Superior temporal gyrus (tissue), 1 donor: Measurements from ENCODE around the gene GABRB3.

Source experiments
- DNase-seq: peaks from one replicate; pipeline ENCODE4 v3.0.0-alpha.2; 2016; ENCODE audit errors: extremely low spot score

GABRB3 gene

DNA sequence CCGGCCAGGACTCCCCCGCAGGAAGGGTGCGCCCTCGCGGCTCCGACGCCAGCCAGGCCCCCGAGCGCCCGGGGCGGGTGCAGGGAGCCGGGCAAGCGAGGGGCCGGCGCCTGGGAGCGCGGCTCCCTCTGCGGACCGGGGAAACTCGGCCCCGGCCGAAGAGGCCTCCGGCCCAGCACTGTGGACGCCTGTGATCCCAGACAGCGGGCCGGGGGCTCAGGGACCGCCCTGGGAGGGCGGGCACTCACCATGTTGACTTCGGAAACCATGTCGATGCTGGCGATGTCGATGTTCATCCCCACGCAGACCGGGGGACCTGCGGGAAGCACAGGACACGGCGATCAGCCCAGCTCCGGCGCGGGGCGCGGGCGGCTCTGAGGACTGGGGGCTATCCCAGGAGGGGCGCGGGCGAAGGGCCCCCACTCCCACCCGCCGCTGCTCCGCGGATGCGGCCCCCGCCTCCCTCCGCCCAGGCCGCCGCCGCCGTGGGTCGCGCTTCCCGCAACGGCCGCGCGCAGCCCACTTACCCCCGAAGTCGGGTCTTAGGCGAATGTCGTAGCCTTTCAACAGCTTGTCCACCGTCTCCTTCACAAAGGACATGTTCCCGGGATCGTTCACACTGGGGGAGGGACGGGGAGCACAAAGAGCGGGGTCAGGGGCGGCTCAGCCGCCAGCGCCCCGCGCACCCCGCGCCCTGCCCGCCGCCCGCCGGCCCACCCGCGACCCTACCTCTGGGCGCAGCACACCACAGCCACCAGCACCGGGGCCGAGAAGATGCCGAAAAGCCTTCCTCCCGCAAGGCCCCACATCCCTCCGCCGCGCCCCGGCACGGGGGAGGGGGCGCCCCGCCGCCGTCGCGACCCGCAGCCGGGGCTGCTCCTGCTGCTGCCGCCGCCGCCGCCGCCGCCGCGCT is at the start of gene GABRB3:
GABRB3 (minus strand) TSS at position 913 of the 913 bp plus-strand sequence.
- no peak for DNase-seq

DNA sequence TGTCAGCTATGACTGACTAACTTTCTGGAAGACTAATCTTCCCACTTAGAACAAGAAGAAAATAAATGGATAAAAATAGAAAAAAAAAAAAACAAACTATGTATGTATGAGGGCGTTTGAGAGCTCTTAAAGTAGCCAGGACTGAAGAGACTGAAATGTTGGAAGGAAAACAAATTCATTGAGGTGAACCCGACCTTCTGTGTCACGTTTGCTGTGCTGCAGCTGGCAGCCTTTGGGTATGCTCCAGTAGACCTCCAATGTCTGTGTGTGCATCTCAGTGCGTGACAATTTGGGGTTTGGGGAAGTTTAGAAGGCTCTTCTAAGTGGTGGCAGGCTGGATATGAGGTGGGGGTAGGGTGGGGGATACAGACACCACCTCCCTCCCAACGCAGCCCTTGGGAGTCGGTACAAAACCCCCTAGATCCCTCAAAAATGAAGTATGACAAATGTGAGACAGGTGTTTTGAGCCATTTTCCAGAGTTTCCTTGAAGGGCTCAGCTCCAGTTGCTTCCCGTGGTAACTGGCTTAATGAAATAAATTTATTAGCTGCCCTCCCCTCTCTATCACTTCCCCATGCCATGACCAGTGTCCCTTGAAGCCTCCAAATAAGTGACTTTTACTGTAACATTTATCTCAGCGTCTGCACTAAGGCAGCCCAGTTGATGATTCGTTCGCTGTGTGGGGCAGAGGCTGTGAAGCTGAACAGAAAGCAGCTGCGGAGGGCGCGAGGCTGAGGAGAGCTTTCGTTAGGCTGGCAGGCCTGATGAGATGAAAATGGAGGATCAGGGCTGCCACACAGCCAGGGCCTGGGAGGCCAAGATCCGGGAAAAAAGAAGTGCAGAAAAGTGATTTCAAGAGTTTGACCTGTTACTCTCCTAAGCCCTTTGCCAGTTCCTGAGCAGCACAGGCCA is 34.9 kb upstream of the GABRB3 start:
- DNase-seq: no peak

- DNase-seq: no peak
Measured at GRCh38 chr15:26806574-26806973, 33.7 kb upstream of the GABRB3 start.

DNA sequence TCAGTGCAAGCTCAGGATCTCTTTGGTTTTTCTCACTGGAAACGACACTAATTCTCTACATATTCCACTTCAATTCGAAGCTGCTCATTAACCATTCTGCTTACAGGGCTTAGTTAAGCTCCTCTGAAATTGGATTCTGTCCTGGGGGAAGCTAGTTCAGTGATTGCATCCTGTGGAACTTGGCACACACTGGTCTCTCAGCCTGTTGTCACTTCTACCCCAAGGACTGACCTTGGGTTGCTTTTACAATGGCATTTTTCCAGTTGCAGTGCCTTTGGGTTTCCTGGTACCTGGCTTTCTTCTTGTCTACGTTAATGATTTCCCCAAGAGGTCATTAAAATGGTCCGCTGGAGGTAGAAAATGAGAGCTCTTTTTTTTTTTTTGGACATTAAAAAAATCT is 33.3 kb upstream of the GABRB3 start:
- DNase-seq: no peak

GRCh38 chr15:26805470-26805869 is 32.6 kb upstream of the GABRB3 start:
- DNase-seq: no peak

GRCh38 chr15:26804063-26804804 is 31.4 kb upstream of the GABRB3 start:
- no peak for DNase-seq

DNA sequence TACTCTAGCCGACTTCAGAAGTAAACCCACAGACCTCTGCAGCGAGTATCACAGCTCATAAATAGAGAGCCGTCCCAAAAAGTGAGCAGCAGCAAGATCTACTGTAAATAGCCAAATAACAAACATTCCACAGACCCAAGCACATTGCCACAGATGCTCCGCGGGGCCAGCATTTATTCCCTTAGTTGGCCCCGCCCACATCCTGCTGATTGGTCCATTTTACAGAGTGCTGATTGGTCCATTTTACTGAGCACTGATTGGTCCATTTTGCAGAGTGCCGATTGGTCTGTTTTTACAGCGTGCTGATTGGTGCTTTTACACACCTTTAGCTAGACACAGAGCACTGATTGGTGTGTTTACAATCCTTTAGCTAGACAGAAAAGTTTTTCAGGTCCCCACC is 17.3 kb upstream of the GABRB3 start:
- DNase-seq: no peak

DNA sequence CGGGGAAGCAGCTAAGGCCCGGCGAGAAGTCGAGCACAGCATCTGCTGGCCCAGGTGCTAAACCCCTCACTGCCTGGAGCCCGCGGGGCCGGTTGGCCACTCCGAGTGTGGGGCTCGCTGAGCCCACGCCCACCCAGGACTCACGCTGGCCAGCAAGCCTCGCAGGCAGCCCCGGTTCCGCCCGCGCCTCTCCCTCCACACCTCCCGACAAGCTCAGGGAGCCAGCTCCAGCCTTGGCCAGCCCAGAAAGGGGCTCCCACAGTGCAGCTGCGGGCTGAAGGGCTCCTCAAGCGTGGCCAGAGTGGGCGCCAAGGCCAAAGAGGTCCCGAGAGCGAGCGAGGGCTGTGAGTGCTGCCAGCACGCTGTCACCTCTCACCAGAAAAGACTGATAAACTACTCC is 8.9 kb upstream of the GABRB3 start:
- no peak for DNase-seq

GRCh38 chr15:26773917-26774316 is 1.1 kb upstream of the GABRB3 start:
- no peak for DNase-seq

GRCh38 chr15:26773067-26773877 is 406 bp upstream of the GABRB3 start:
- no peak for DNase-seq

- DNase-seq: peak; percentile 44
Measured at GRCh38 chr15:26771578-26772153, 1.2 kb downstream of the GABRB3 start.

DNA sequence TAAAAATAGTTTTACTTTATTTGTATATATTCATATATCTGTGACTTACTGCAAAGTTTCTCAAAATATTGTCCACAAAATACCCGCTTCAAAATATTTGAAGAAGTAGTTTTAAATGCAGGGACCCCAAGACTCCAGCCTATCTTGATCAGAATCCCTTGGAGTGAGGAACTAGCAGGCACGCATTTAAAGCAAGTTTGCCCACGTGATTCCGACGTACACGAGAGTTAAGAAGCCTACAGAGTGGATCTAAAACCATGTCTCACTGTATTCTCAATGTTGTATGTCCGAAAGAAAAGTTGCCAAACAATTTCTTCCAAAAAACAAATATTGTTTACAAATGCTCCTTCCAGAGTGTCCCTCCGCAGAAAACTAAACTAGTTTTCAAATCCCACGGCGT is 1.7 kb downstream of the GABRB3 start:
- peak; percentile 39 for DNase-seq

GRCh38 chr15:26767169-26767670 is 5.6 kb downstream of the GABRB3 start:
- DNase-seq: no peak

DNA sequence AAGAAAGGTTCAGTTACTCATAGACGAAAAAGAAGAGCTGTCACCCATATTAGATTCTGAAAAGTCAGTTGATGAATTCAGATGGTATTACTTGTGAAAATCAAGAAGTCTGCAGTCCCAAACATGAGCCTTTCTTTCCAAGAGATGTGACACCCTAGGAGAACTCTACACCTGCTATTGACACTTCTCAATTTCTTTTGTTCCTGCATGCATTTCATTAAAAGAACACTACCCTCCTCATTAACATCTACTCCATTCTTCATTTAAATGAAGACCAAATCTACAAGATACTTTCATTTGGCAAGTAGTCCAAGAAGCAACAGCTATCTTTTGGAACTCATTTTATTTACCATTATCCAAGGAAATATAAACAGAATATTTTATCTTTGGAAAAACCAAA is 6.6 kb downstream of the GABRB3 start:
- no peak for DNase-seq

DNA sequence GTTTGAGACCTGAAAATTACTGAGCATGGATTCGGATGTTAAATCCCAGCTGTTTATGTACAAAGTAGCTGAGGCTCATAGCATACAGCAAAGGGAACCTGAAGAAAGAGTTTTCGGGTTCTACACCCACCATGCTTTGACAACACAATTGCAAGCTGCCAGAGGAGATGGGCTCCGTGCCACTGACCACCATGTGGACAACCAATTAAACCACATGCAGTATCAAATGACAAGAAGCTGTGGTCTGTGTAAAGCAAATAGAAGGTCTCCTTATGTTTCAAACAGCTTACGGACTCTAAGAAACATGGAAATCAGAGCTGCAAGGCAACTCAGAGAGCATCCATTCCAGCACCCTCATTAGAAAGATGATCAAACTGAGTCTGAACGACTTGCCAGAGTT is 12.9 kb downstream of the GABRB3 start:
- no peak for DNase-seq

- no peak for DNase-seq
Measured at GRCh38 chr15:26758079-26758478, 14.8 kb downstream of the GABRB3 start.

DNA sequence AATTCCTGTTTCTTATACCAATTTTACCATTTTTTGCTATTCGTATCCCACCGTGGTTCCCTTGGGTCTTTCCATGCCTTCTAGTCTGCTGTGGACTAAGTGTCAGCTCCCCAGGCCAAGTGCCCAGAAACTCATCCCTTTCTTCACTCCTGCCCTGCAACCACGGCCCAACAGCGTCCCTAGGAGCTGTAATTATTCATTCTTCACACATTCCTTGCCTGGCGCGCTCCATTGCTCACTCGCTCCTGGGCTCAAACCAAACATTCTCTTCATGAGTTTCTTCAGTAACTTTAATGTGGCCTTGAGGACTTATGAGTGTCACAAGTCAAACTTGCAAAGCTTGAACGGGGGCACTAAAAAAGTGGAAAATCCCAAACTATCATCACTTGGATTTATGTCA is 15.7 kb downstream of the GABRB3 start:
- DNase-seq: no peak

- DNase-seq: no peak
Measured at GRCh38 chr15:26744894-26745293, 28.0 kb downstream of the GABRB3 start.

- DNase-seq: no peak
Measured at GRCh38 chr15:26739791-26740190, 33.1 kb downstream of the GABRB3 start.

DNA sequence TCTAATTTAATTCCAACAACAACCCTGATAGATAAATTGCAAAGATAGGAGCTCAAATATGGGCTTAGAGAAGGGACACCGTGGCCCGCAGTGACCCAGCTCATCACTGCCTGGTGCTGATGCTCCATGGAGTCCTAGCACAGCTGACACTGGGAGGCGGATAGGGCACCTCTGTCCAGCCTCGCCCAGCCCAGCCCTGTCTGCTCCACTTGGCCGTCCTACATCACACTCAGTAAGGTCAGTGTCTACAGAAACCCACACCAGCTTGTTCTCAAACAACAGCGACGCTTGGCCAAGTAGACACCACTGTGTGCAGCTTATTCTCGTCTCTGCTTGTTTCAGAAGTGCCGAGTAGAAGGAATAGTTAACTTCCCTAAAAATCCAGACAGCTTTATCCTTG is 33.9 kb downstream of the GABRB3 start:
- no peak for DNase-seq
